22Rv1 (cell line): Measurements from ENCODE around the gene TCERG1L.

Experiments used
- CTCF ChIP-seq: fragments of 450-650 bp; IDR thresholded peaks from 2 replicates; pipeline ENCODE4 v1.5.1; 2017; ENCODE audit warnings: mild to moderate bottlenecking
- ZFX ChIP-seq: fragments of 450-650 bp; IDR thresholded peaks from 2 replicates; pipeline ENCODE4 v1.6.1; 2017; ENCODE audit warnings: antibody characterized with exemption, borderline replicate concordance

GRCh38 chr10:131140606-131141005 is 170.9 kb downstream of the TCERG1L start:
- no peak for TF ChIP-seq CTCF
- TF ChIP-seq ZFX: no peak
